Stimulated activated CD4-positive, alpha-beta T cell treated with anti-CD3 and anti-CD28 coated beads, Interleukin-4, amount 100 ng/mL, for 1 hour (primary cell): ENCODE data around the gene NR5A2.
A peak's percentile ranks its signal among the peaks of the same experiment; 100 is the strongest.

Experiments
- DNase-seq: peaks from one replicate; pipeline ENCODE4 v3.0.0-alpha.2; 2020

Gene NR5A2

GRCh38 chr1:200128944-200129879, 101.7 kb downstream of the NR5A2 start:
- no peak for DNase-seq

- DNase-seq, result no peak
Measured at GRCh38 chr1:200130552-200130951, 103.0 kb downstream of the NR5A2 start.

GRCh38 chr1:200131551-200132125, 104.1 kb downstream of the NR5A2 start:
- no peak for DNase-seq

- no peak for DNase-seq
Measured at GRCh38 chr1:200133123-200133522, 105.6 kb downstream of the NR5A2 start.

- no peak for DNase-seq
Measured at GRCh38 chr1:200134116-200134515, 106.6 kb downstream of the NR5A2 start.

- no peak for DNase-seq
Measured at GRCh38 chr1:200136384-200136783, 108.9 kb downstream of the NR5A2 start.

- DNase-seq, result no peak
Measured at GRCh38 chr1:200139661-200140250, 112.2 kb downstream of the NR5A2 start.

GRCh38 chr1:200143347-200143746, 115.8 kb downstream of the NR5A2 start:
- DNase-seq, result no peak

- no peak for DNase-seq
Measured at GRCh38 chr1:200146100-200146499, 118.6 kb downstream of the NR5A2 start.

GRCh38 chr1:200147094-200147493, 119.6 kb downstream of the NR5A2 start:
- no peak for DNase-seq

- DNase-seq, result no peak
Measured at GRCh38 chr1:200147742-200148141, 120.2 kb downstream of the NR5A2 start.

GRCh38 chr1:200150006-200150405, 122.5 kb downstream of the NR5A2 start:
- DNase-seq, result no peak

GRCh38 chr1:200150721-200151120, 123.2 kb downstream of the NR5A2 start:
- DNase-seq, result no peak

- DNase-seq, result no peak
Measured at GRCh38 chr1:200152336-200152735, 124.8 kb downstream of the NR5A2 start.

- peak; percentile 42 for DNase-seq
Measured at GRCh38 chr1:200153277-200154055, 126.0 kb downstream of the NR5A2 start.

GRCh38 chr1:200154069-200154767, 126.7 kb downstream of the NR5A2 start:
- DNase-seq, result peak; percentile 39

- no peak for DNase-seq
Measured at GRCh38 chr1:200157715-200158114, 130.2 kb downstream of the NR5A2 start.

- DNase-seq, result no peak
Measured at GRCh38 chr1:200161801-200162200, 134.3 kb downstream of the NR5A2 start.

- no peak for DNase-seq
Measured at GRCh38 chr1:200162258-200162657, 134.7 kb downstream of the NR5A2 start.

- no peak for DNase-seq
Measured at GRCh38 chr1:200162877-200163276, 135.4 kb downstream of the NR5A2 start.

- DNase-seq, result no peak
Measured at GRCh38 chr1:200163911-200164310, 136.4 kb downstream of the NR5A2 start.

GRCh38 chr1:200165493-200166220, 138.1 kb downstream of the NR5A2 start:
- no peak for DNase-seq
